Small intestine (tissue), 7 donors: ENCODE data around the gene MICALL1. TPM values are rescaled to one million over a fixed set of nuclear protein-coding genes. Genes with fewer than 3 reads are reported as not detected.

ENCODE experiments used
- DNase-seq, 2 donors: peaks; one replicate each; pipeline versions ENCODE4 v3.0.0 to v3.0.0-alpha.2; 2013
- FAIRE-seq: peaks from 2 replicates; lab custom pipeline; 2012; peaks lifted over from hg19 to GRCh38; lab: Jason Lieb, UNC
- H3K27ac ChIP-seq, 3 donors: one replicate each; pipeline ENCODE4 v1.5.1; 2013; ENCODE audit warnings: low read length in 2 of 3, mild to moderate bottlenecking in 2 of 3, control low read depth in 1 of 3, inconsistent platforms in 1 of 3, low read depth in 1 of 3, moderate library complexity in 1 of 3
- H3K27me3 ChIP-seq, 3 donors: one replicate each; pipeline ENCODE4 v1.6.1; 2013; ENCODE audit warnings: low read length in 3 of 3, inconsistent platforms in 1 of 3; ENCODE audit not compliant: control insufficient read depth in 3 of 3, insufficient read depth in 3 of 3
- H3K36me3 ChIP-seq, 3 donors: one replicate each; pipeline ENCODE4 v1.6.1; 2013; ENCODE audit warnings: low read length in 3 of 3, inconsistent platforms in 1 of 3, low read depth in 1 of 3, mild to moderate bottlenecking in 1 of 3, moderate library complexity in 1 of 3; ENCODE audit not compliant: control insufficient read depth in 3 of 3, insufficient read depth in 2 of 3
- H3K4me1 ChIP-seq, 3 donors: one replicate each; pipeline ENCODE4 v1.6.1; 2013; ENCODE audit warnings: low read length in 2 of 3, inconsistent platforms in 1 of 3, low read depth in 1 of 3, mild to moderate bottlenecking in 1 of 3, moderate library complexity in 1 of 3; ENCODE audit not compliant: control insufficient read depth in 3 of 3, insufficient read depth in 2 of 3
- H3K4me3 ChIP-seq, 3 donors: one replicate each; pipeline ENCODE4 v1.5.1; 2013; ENCODE audit warnings: low read length in 3 of 3, control low read depth in 1 of 3, inconsistent platforms in 1 of 3, low read depth in 1 of 3, mild to moderate bottlenecking in 1 of 3, moderate library complexity in 1 of 3
- H3K9me3 ChIP-seq, 2 donors: one replicate each; pipeline ENCODE4 v1.6.1; 2013; ENCODE audit warnings: low read depth in 1 of 2, low read length in 1 of 2; ENCODE audit not compliant: control insufficient read depth in 2 of 2, insufficient read depth in 1 of 2
- WGBS, 3 donors: extraction: QIAGEN DNeasy Blood & Tissue Kit; methylation state at CpG; one replicate each; pipeline ENCODE4 v1.1.7; 2013; 5-methylcytosine and 5-hydroxymethylcytosine counted together
- polyA plus RNA-seq, 4 donors: library from polyadenylated mRNA; stranded (reverse) in 3 of 4; unstranded in 1 of 4; fragments of 200-250 nt in 3 of 4; fragments of 120-200 nt in 1 of 4; gene quantifications; one replicate each; pipeline versions ENCODE4 v1.2.1 to v1.2.3, GENCODE V29; 2013
- donor health status: healthy with polysubstance abuse.
- donor health status: control.
- donor health status: control.
- donor health status: Bipolar disorder and iron deficiency.
- donor health status: healthy.

Gene MICALL1
- polyA plus RNA-seq, 4 donors, result 8.4 to 16.4 (median 10.1) TPM

DNA sequence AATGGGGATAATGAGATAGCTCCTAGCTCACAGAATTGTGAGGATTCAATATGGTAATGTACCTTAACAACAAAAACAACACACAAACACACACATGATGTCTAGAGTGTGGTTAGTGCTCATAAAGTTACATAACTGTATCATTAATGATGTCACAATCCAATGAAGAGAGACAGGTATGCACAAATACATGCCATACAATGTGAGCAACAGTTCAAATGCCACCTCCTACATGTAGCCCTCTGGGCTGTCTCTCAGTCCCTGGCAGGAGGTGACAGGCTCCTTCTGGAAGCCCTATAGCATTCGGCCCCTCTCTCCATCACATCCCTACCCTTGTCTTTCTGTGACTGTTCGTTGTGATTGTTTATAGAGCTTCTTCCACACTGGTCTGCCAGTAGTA lies 8.3 kb upstream of the MICALL1 start:
- H3K27me3 ChIP-seq, result no peaks in the 10 kb centered on the region
- DNase-seq (no peak), FAIRE-seq (no peak)
- peaks cover 0 to 7% (median 0%) of the 10 kb centered on the region in 3 donors for H3K36me3 ChIP-seq
- no peak overlapping the region for H3K27ac ChIP-seq
- WGBS, 3 donors, result 81 to 90% (median 81%) methylated on average over 2 of the region's 2 CpGs
- no peak overlapping the region for H3K4me3 ChIP-seq
- peaks cover 0 to 44% (median 7%) of the 10 kb centered on the region in 3 donors for H3K4me1 ChIP-seq
- no peaks in the 10 kb centered on the region for H3K9me3 ChIP-seq

DNA sequence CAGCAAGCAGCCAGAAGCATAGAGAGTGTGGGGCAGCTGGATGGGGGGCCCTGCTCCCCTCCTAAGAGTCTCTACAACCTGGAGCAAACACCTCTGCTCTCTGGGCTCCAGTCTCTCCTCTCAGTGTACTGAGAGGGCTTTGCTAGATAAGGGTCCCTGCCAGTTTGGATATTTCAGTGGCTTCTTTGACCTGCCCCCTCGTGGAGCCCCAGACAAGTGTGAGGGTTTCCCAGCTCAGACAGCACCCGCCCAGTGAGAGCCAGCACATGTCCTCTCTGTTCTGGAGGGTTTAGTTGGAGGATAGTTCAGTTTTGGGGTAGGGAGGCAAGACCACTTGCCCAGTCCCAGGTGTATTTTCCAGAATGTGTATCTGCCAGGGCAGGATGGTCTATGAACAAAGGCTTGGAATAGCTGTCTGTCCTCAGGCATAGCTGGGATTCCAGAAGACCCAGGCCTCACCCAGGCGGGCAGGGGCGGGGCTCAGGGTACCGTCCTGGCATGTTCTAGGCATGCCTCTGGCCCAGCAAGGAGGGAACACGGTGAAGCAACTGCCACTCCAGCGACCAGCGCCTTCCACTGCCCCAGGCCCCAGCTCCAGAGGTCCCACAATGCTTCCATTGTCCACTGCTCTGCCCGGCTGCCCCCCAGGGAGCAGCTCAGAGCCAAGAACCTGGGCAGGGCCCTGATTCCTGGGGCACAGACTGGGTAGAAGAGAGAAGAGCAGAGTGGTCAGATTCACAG lies 7.5 kb upstream of the MICALL1 start:
- H3K36me3 ChIP-seq, result peaks cover 0 to 5% (median 0%) of the 10 kb centered on the region in 3 donors
- no peaks in the 10 kb centered on the region for H3K27me3 ChIP-seq
- no peak overlapping the region for H3K4me3 ChIP-seq
- FAIRE-seq (no peak), DNase-seq (no peak)
- peaks cover 0 to 36% (median 7%) of the 10 kb centered on the region in 3 donors for H3K4me1 ChIP-seq
- H3K9me3 ChIP-seq, result no peaks in the 10 kb centered on the region
- 58 to 77% (median 67%) methylated on average over 9 of the region's 9 CpGs for whole genome bisulfite sequencing, 3 donors
- H3K27ac ChIP-seq, result no peak overlapping the region

DNA sequence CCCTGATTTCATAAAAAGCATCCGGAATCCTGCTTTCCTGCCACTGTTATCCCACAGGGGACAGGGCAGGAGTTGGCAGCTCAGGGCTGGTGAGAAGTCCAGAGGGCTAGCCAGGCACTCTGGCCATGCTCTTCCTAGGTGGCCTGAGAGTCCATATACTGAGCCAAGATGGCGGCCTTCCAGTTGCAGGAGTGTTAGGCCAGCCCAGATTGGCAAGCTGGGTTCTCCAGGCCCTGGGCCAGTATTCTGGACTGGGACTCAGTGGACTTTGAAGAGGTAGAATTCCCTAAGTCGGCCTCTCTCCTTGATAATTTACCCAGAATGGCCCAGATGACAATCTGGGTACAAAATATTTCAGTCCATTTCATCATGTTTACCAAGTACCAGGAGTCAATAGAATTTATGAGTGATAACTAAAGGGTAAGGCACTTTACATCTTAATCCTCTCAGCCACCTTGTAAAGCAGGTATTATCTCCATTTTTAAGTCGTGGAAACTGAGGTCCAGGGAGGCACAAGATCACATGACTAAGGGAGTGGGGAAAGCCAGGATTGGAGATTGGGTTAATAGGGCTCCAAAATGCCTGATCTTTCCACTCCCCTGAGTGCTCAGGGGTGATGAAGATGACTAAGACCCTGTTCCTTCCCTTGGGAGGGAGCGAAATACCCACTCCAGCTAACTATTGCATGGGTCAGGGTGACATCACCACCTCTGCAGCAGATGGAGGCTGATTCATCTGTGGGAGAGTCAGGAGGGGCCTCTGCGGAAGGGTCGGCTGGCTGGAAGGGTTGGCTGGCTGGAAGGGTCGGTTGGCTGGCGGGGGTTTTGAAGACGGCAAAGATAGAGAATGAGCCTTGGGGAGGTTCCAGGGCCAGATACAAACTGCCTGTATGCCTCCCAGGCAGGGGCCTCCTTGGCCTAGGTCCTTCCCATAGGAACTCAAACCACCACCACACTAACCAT lies 1.2 kb upstream of the MICALL1 start:
- FAIRE-seq (no peak), DNase-seq (no peak)
- 79 to 88% (median 81%) methylated on average over 10 of the region's 10 CpGs for WGBS, 3 donors
- H3K4me1 ChIP-seq, result no peaks in the 10 kb centered on the region
- H3K4me3 ChIP-seq, result no peak overlapping the region
- H3K27me3 ChIP-seq, result no peaks in the 10 kb centered on the region
- no peaks in the 10 kb centered on the region for H3K9me3 ChIP-seq
- peaks cover 0 to 6% (median 0%) of the 10 kb centered on the region in 3 donors for H3K36me3 ChIP-seq
- peak overlapping the region in 2 of 3 donors; percentile 10 to 68 for H3K27ac ChIP-seq

DNA sequence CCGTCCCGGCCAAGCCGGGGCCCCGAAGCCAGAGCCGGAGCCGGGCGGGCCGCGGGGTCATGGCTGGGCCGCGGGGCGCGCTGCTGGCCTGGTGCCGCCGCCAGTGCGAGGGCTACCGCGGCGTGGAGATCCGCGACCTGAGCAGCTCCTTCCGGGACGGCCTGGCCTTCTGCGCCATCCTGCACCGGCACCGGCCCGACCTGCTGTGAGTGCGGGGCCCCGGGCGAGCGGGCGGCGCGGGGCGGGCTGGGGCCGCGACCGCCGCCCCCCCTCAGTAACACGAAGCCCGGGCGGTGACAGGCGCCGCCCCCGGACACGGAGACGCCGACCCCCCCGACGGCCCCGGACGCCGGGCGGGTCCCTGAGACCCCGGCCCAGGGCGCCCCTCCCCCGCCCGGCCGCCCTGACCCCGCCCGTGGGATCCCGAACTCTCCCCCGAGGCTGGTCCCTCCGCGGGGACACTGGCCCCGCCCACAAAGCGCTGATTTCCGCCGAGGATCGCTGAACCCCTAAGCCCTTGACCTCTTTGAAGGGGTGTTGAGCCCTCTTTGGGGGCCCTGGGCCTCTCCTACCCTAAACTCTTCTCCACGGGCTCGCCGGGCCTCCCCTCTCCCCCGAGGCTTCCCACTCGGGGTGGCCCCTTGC lies 389 bp downstream of the MICALL1 start:
- no peaks in the 10 kb centered on the region for H3K27me3 ChIP-seq
- H3K4me3 ChIP-seq, result peak overlapping the region; percentile 73 to 97 (median 91)
- DNase-seq (peak in 1 of 2 donors; percentile 45), FAIRE-seq (no peak)
- H3K4me1 ChIP-seq, result no peaks in the 10 kb centered on the region
- peaks cover 0 to 18% (median 0%) of the 10 kb centered on the region in 3 donors for H3K36me3 ChIP-seq
- no peaks in the 10 kb centered on the region for H3K9me3 ChIP-seq
- peak overlapping the region in 2 of 3 donors; percentile 77 to 82 for H3K27ac ChIP-seq
- WGBS, 3 donors, result 1 to 10% (median 1%) methylated on average over 9 to 75 of the region's 75 CpGs

DNA sequence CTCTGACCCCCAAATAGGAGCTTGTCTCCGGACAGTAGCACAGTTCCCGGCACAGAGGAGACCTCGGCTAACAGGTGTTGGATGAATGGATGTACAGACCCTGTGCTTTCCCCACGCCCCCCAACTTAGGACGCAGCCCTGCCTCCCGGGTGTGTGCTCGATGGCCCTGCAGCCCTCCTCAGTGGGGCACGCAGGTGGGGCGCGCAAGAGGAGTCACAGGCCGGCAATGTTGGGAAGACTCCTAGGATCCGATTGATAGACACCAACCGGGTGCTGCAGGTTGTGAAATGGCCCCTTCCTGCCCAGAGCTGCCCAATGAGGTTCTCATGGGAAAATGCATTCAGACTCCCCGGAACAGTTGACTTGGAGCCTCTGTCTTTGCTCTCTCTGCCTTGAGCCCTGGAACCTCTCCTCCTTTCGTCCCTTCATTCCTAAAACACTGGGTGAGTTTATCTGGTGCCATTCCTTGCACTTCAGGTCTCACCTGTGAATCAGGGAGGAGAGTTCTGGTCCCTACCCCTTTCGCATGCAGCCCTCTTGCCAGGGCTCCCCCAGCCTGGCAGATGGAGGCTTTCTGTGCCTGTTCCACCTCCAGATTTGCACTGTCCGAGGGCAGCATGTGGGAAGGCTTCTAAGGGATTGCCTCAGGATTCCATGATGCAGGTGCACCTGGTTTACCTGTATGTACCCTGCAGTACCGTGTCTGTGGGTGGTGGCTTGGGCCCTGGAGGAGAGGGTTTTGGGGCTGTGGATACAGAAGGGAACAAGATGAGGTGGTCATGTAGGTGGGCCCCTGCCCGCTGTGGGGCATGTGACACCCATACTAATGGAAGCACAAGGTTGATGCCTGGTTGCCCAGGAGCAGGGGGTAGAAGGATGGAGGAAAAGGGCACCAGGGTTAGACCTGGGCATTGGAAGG lies 1.2 kb downstream of the MICALL1 start:
- peak overlapping the region in 2 of 3 donors; percentile 73 to 91 for H3K4me3 ChIP-seq
- no peak for FAIRE-seq
- no peaks in the 10 kb centered on the region for H3K9me3 ChIP-seq
- peak overlapping the region in 1 of 3 donors; percentile 82 for H3K27ac ChIP-seq
- DNase-seq, result no peak
- WGBS, 3 donors, result 30 to 49% (median 41%) methylated on average over 18 to 19 of the region's 19 CpGs
- H3K4me1 ChIP-seq, result no peaks in the 10 kb centered on the region
- no peaks in the 10 kb centered on the region for H3K27me3 ChIP-seq
- peaks cover 0 to 26% (median 0%) of the 10 kb centered on the region in 3 donors for H3K36me3 ChIP-seq

DNA sequence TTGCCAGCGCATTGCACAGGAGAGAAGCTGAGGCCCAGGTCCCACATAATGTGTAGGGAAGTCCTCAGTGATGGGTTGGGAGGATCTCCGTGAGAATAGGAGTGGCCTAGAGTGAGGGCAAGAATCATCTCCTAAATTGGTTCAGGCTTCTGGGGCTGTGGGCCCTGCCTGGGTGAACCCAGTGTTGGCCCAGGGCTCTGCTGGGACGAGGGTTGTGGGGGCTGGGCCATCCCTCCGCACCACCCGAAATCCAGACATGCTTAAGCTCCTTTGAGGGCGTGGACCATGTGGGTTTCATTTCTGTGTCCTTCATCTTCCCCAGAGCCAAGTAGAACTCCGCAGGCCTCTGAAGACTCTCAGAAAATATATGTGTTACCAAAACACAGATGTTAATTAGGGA lies 3.7 kb downstream of the MICALL1 start:
- no peak for FAIRE-seq
- 81 to 90% (median 85%) methylated on average over 7 of the region's 7 CpGs for WGBS, 3 donors

GRCh38 chr22:37910890-37911672 lies 5.0 kb downstream of the MICALL1 start:
- DNase-seq, result no peak
- FAIRE-seq, result no peak
- H3K9me3 ChIP-seq, result no peaks in the 10 kb centered on the region
- 82 to 91% (median 89%) methylated on average over 15 of the region's 15 CpGs for WGBS, 3 donors
- peaks cover 0 to 57% (median 6%) of the 10 kb centered on the region in 3 donors for H3K36me3 ChIP-seq
- H3K27ac ChIP-seq, result peak overlapping the region in 1 of 3 donors; percentile 29
- H3K4me3 ChIP-seq, result no peak overlapping the region
- H3K4me1 ChIP-seq, result no peaks in the 10 kb centered on the region
- H3K27me3 ChIP-seq, result no peaks in the 10 kb centered on the region

More for the DNA sequence above, 3.7 kb downstream of the MICALL1 start:
- Histone ChIP-seq H3K27me3 (no peaks in the 10 kb centered on the region), H3K4me3 (no peak overlapping the region), H3K4me1 (no peaks in the 10 kb centered on the region), H3K36me3 (peaks cover 0 to 47% (median 4%) of the 10 kb centered on the region in 3 donors), H3K9me3 (no peaks in the 10 kb centered on the region), H3K27ac (no peak overlapping the region)
- no peak for DNase-seq
